Transverse colon (tissue), 4 donors: ENCODE data around the gene KIAA2012. TPM values are rescaled to one million over a fixed set of nuclear protein-coding genes. Genes with fewer than 3 reads are reported as not detected.

Source experiments
- DNase-seq: peaks from one replicate; pipeline ENCODE4 v3.0.0-alpha.2; 2019
- H3K27ac ChIP-seq, 4 donors: fragments of 200-600 bp; sonication (generic); 2 replicates each; pipeline ENCODE4 v1.5.1; 2016 to 2018; ENCODE audit warnings: inconsistent platforms in 4 of 4
- H3K27me3 ChIP-seq: fragments of 200-600 bp; sonication (generic); 2 replicates; pipeline ENCODE4 v1.5.1; 2017; ENCODE audit warnings: inconsistent platforms
- H3K36me3 ChIP-seq, 4 donors: fragments of 200-600 bp; sonication (generic); 2 replicates each; pipeline ENCODE4 v1.5.1; 2017 to 2019; ENCODE audit warnings: inconsistent platforms in 4 of 4
- H3K4me1 ChIP-seq, 4 donors: fragments of 200-600 bp; sonication (generic); 2 replicates each; pipeline ENCODE4 v1.5.1; 2017 to 2020; ENCODE audit warnings: inconsistent platforms in 4 of 4
- H3K4me3 ChIP-seq, 4 donors: fragments of 200-600 bp; sonication (generic); 1 replicate in 1 of 4; 2 replicates in 3 of 4; pipeline versions ENCODE4 v1.5.1 to v1.6.1; 2017 to 2019; ENCODE audit warnings: inconsistent platforms in 4 of 4
- H3K9me3 ChIP-seq, 2 donors: fragments of 200-600 bp; sonication (generic); 2 replicates each; pipeline ENCODE4 v1.5.1; 2017 to 2019; ENCODE audit warnings: inconsistent platforms in 2 of 2
- CTCF ChIP-seq, 5 experiments: fragments of 200-600 bp in 3 of 5; fragments of 450-650 bp in 2 of 5; sonication (generic) in 3 of 5; IDR thresholded peaks; 1 replicate in 2 of 5; 2 replicates in 3 of 5; pipeline ENCODE4 v1.5.1; 2016 to 2017; ENCODE audit warnings: antibody characterized with exemption in 5 of 5, inconsistent platforms in 3 of 5, mild to moderate bottlenecking in 2 of 5, moderate library complexity in 1 of 5
- EP300 ChIP-seq: sonication (generic); formaldehyde crosslinking; IDR thresholded peaks from one replicate; pipeline ENCODE4 v1.6.1; 2017; ENCODE audit warnings: antibody characterized with exemption, low read depth
- POLR2A ChIP-seq: fragments of 450-650 bp; IDR thresholded peaks from one replicate; pipeline ENCODE4 v1.6.1; 2016; ENCODE audit warnings: antibody characterized with exemption, mild to moderate bottlenecking, moderate library complexity
- POLR2AphosphoS5 ChIP-seq, 3 donors: sonication (generic); formaldehyde crosslinking; IDR thresholded peaks; one replicate each; pipeline ENCODE4 v1.6.1; 2016; ENCODE audit warnings: antibody characterized with exemption in 3 of 3
- WGBS, 2 donors: methylation state at CpG; one replicate each; pipeline ENCODE4 v1.1.5; 2018; ENCODE audit warnings: low coverage in 1 of 2; 5-methylcytosine and 5-hydroxymethylcytosine counted together
- in situ Hi-C, 4 donors: fragments of 200-750 bp; cut with MboI; loops; one replicate each; pipeline versions ENCODE4 v1.15.0 to v1.15.1; 2017; ENCODE audit warnings: low sequenced_read_pairs in 3 of 4, low pct_ligation_motif_present in 1 of 4, low pct_unique_long_range_greater_than_20kb in 1 of 4
- intact Hi-C: fragments of 100-400 bp; cut with DNase I; formaldehyde crosslinking; loops from one replicate; pipeline ENCODE4 v1.15.1; 2023; ENCODE audit warnings: low total_unique reads
- total RNA-seq, 4 donors: library from RNA; depleted of rRNA; stranded (reverse); fragments of >200 nt; gene quantifications; one replicate each; pipeline ENCODE4 v1.1.0, GENCODE V29; 2016

The KIAA2012 gene
- total RNA-seq, 4 donors from 2014 or later: not detected

- Histone ChIP-seq H3K9me3 (no peaks in the 10 kb centered on the region), H3K27ac (no peak overlapping the region), H3K4me1 (no peaks in the 10 kb centered on the region), H3K27me3 (no peaks in the 10 kb centered on the region), H3K4me3 (no peak overlapping the region), H3K36me3 (no peaks in the 10 kb centered on the region)
- 57 to 64% methylated on average over 1 of the region's 1 CpG for WGBS, 2 donors
- in situ Hi-C loops: no loop called here
- TF ChIP-seq POLR2AphosphoS5 (IDR thresholded peaks at IDR 0.05) (no peak), CTCF (IDR thresholded peaks at IDR 0.05) (no peak), POLR2A (no peak), EP300 (no peak)
- intact Hi-C loops: no loop called here
- DNase-seq: no peak
Observed at GRCh38 chr2:202118168-202118567, 45.1 kb downstream of the KIAA2012 start.

GRCh38 chr2:202120828-202121227 is 47.8 kb downstream of the KIAA2012 start:
- Histone ChIP-seq H3K27me3 (no peaks in the 10 kb centered on the region), H3K36me3 (no peaks in the 10 kb centered on the region), H3K4me3 (no peak overlapping the region), H3K9me3 (no peaks in the 10 kb centered on the region), H3K27ac (no peak overlapping the region), H3K4me1 (no peaks in the 10 kb centered on the region)
- intact Hi-C loops: no loop called here
- in situ Hi-C loops: no loop called here
- WGBS, 2 donors: 86 to 100% methylated on average over 1 to 3 of the region's 3 CpGs
- TF ChIP-seq CTCF (IDR thresholded peaks at IDR 0.05) (no peak), EP300 (no peak), POLR2AphosphoS5 (IDR thresholded peaks at IDR 0.05) (no peak), POLR2A (no peak)
- DNase-seq: no peak

- 68 to 73% methylated on average over 7 to 9 of the region's 9 CpGs for WGBS, 2 donors
- Histone ChIP-seq H3K27me3 (no peaks in the 10 kb centered on the region), H3K27ac (no peak overlapping the region), H3K36me3 (no peaks in the 10 kb centered on the region), H3K4me1 (no peaks in the 10 kb centered on the region), H3K4me3 (no peak overlapping the region), H3K9me3 (no peaks in the 10 kb centered on the region)
- in situ Hi-C loops (no loop called here), intact Hi-C loops (no loop called here)
- TF ChIP-seq POLR2A (no peak), CTCF (IDR thresholded peaks at IDR 0.05) (no peak), POLR2AphosphoS5 (IDR thresholded peaks at IDR 0.05) (no peak), EP300 (no peak)
- no peak for DNase-seq
Observed at GRCh38 chr2:202121532-202122162, 48.6 kb downstream of the KIAA2012 start.

GRCh38 chr2:202122163-202122540 is 49.1 kb downstream of the KIAA2012 start:
- TF ChIP-seq EP300 (no peak), POLR2A (no peak), CTCF (IDR thresholded peaks at IDR 0.05) (no peak), POLR2AphosphoS5 (IDR thresholded peaks at IDR 0.05) (no peak)
- 72 to 88% methylated on average over 3 to 4 of the region's 4 CpGs for WGBS, 2 donors
- H3K9me3 ChIP-seq: no peaks in the 10 kb centered on the region
- no peak overlapping the region for H3K27ac ChIP-seq
- intact Hi-C loops: no loop called here
- no peaks in the 10 kb centered on the region for H3K36me3 ChIP-seq
- no peaks in the 10 kb centered on the region for H3K27me3 ChIP-seq
- H3K4me3 ChIP-seq: no peak overlapping the region
- in situ Hi-C loops: no loop called here
- no peak for DNase-seq
- no peaks in the 10 kb centered on the region for H3K4me1 ChIP-seq
